H9 (cell line): ENCODE data around the gene LAMB1. TPM values are rescaled to one million over a fixed set of nuclear protein-coding genes. Genes with fewer than 3 reads are reported as not detected.

Source experiments
- DNase-seq: peaks from one replicate; pipeline ENCODE4 v3.0.0-alpha.2; 2017
- H2AFZ ChIP-seq: one replicate; pipeline ENCODE4 v1.6.1; 2013; ENCODE audit warnings: mild to moderate bottlenecking, low read length, control low read depth, moderate library complexity
- H2AK5ac ChIP-seq: 2 replicates; pipeline ENCODE4 v1.6.1; 2013; ENCODE audit warnings: low read length, control low read depth, mixed read lengths; ENCODE audit not compliant: insufficient read length
- H2BK120ac ChIP-seq: one replicate; pipeline ENCODE4 v1.6.1; 2013; ENCODE audit warnings: low read depth, mild to moderate bottlenecking, low read length, control low read depth, inconsistent platforms; ENCODE audit not compliant: poor library complexity, severe bottlenecking
- H2BK12ac ChIP-seq: 2 replicates; pipeline ENCODE4 v1.6.1; 2013; ENCODE audit warnings: low read length, control low read depth, mixed read lengths, low read depth; ENCODE audit not compliant: insufficient read length
- H2BK15ac ChIP-seq: 2 replicates; pipeline ENCODE4 v1.6.1; 2013; ENCODE audit warnings: low read depth, low read length, control low read depth
- H2BK20ac ChIP-seq: one replicate; pipeline ENCODE4 v1.6.1; 2013; ENCODE audit warnings: low read depth, mild to moderate bottlenecking, low read length, control low read depth, inconsistent platforms; ENCODE audit not compliant: poor library complexity, severe bottlenecking
- H2BK5ac ChIP-seq: 2 replicates; pipeline ENCODE4 v1.6.1; 2013; ENCODE audit warnings: low read length, control low read depth, mixed read lengths; ENCODE audit not compliant: insufficient read length
- H3K14ac ChIP-seq: 2 replicates; pipeline ENCODE4 v1.6.1; 2013; ENCODE audit warnings: low read length, control low read depth; ENCODE audit not compliant: insufficient read depth
- H3K18ac ChIP-seq: 2 replicates; pipeline ENCODE4 v1.6.1; 2013; ENCODE audit warnings: low read depth, mild to moderate bottlenecking, mixed read lengths, low read length, control low read depth; ENCODE audit not compliant: insufficient read length
- H3K23ac ChIP-seq: 2 replicates; pipeline ENCODE4 v1.6.1; 2013; ENCODE audit warnings: low read length, control low read depth, mixed read lengths, low read depth; ENCODE audit not compliant: insufficient read length
- H3K23me2 ChIP-seq: 2 replicates; pipeline ENCODE4 v1.6.1; 2013; ENCODE audit warnings: low read depth, mild to moderate bottlenecking, mixed read lengths, low read length, control low read depth; ENCODE audit not compliant: insufficient read length, poor library complexity, severe bottlenecking
- H3K27ac ChIP-seq: 2 replicates; pipeline ENCODE4 v1.5.1; 2013; ENCODE audit warnings: low read length, control low read depth, mixed read lengths, low read depth; ENCODE audit not compliant: insufficient read length
- H3K27me3 ChIP-seq: 2 replicates; pipeline ENCODE4 v1.6.1; 2013; ENCODE audit warnings: low read length, control low read depth, inconsistent platforms; ENCODE audit not compliant: insufficient read depth
- H3K4ac ChIP-seq: 2 replicates; pipeline ENCODE4 v1.6.1; 2013; ENCODE audit warnings: low read depth, mild to moderate bottlenecking, control low read depth, inconsistent platforms, low read length, moderate library complexity
- H3K4me1 ChIP-seq: 2 replicates; pipeline ENCODE4 v1.6.1; 2013; ENCODE audit warnings: low read length, control low read depth, inconsistent platforms; ENCODE audit not compliant: insufficient read depth
- H3K4me2 ChIP-seq: 2 replicates; pipeline ENCODE4 v1.6.1; 2013; ENCODE audit warnings: low read length, control low read depth, mixed read lengths; ENCODE audit not compliant: insufficient read length, insufficient read depth
- H3K56ac ChIP-seq: 2 replicates; pipeline ENCODE4 v1.6.1; 2013; ENCODE audit warnings: low read depth, mild to moderate bottlenecking, mixed read lengths, low read length, control low read depth; ENCODE audit not compliant: insufficient read length
- H3K79me1 ChIP-seq: 2 replicates; pipeline ENCODE4 v1.6.1; 2013; ENCODE audit warnings: low read depth, mild to moderate bottlenecking, moderate library complexity, low read length, control low read depth, inconsistent platforms; ENCODE audit not compliant: insufficient read depth, poor library complexity, severe bottlenecking
- H3K79me2 ChIP-seq: 2 replicates; pipeline ENCODE4 v1.6.1; 2013; ENCODE audit warnings: low read length, control low read depth, inconsistent platforms; ENCODE audit not compliant: insufficient read depth
- H3K9ac ChIP-seq: 2 replicates; pipeline ENCODE4 v1.6.1; 2013; ENCODE audit warnings: low read length, control low read depth, mixed read lengths; ENCODE audit not compliant: insufficient read length; ENCODE audit errors: extremely low read depth
- H3K9me3 ChIP-seq: one replicate; pipeline ENCODE4 v1.6.1; 2013; ENCODE audit warnings: low read depth, low read length, inconsistent platforms; ENCODE audit not compliant: control insufficient read depth
- H3T11ph ChIP-seq: one replicate; pipeline ENCODE4 v1.6.1; 2013; ENCODE audit warnings: mild to moderate bottlenecking, low read length, control low read depth, inconsistent platforms
- H4K20me1 ChIP-seq: one replicate; pipeline ENCODE4 v1.6.1; 2013; ENCODE audit not compliant: control insufficient read depth, insufficient read length, insufficient read depth
- H4K5ac ChIP-seq: 2 replicates; pipeline ENCODE4 v1.6.1; 2013; ENCODE audit warnings: low read depth, mild to moderate bottlenecking, mixed read lengths, low read length, control low read depth; ENCODE audit not compliant: insufficient read length
- H4K8ac ChIP-seq: replicated peaks from 2 replicates; pipeline ENCODE4 v1.6.1; 2013; ENCODE audit warnings: low read length, control low read depth, mixed read lengths, low read depth; ENCODE audit not compliant: insufficient read length
- H4K91ac ChIP-seq: 2 replicates; pipeline ENCODE4 v1.6.1; 2013; ENCODE audit warnings: low read depth, mild to moderate bottlenecking, moderate library complexity, mixed read lengths, low read length, control low read depth; ENCODE audit not compliant: insufficient read length
- H3K27ac Mint-ChIP-seq, 3 experiments: 2 replicates in 2 of 3; 3 replicates in 1 of 3; pipeline ENCODE4 v1.8.0; 2020 to 2021; ENCODE audit warnings: mixed read lengths in 3 of 3, mild to moderate bottlenecking in 1 of 3, moderate library complexity in 1 of 3
- H3K27me3 Mint-ChIP-seq: 2 replicates; pipeline ENCODE4 v1.8.0; 2021; ENCODE audit warnings: low read depth, mild to moderate bottlenecking, moderate library complexity, mixed read lengths
- H3K36me3 Mint-ChIP-seq, 3 experiments: 2 replicates in 2 of 3; 3 replicates in 1 of 3; pipeline ENCODE4 v1.8.0; 2020 to 2021; ENCODE audit warnings: low read depth in 3 of 3, mixed read lengths in 3 of 3; ENCODE audit not compliant: insufficient read depth in 1 of 3
- H3K4me1 Mint-ChIP-seq, 2 experiments: 2 replicates each; pipeline ENCODE4 v1.8.0; 2020; ENCODE audit warnings: mixed read lengths in 2 of 2
- H3K4me3 Mint-ChIP-seq, 2 experiments: 2 replicates in 1 of 2; 3 replicates in 1 of 2; pipeline ENCODE4 v1.8.0; 2020 to 2021; ENCODE audit warnings: mild to moderate bottlenecking in 2 of 2, mixed read lengths in 2 of 2, moderate library complexity in 1 of 2
- H3K9me3 Mint-ChIP-seq, 2 experiments: 2 replicates in 1 of 2; 3 replicates in 1 of 2; pipeline ENCODE4 v1.8.0; 2020; ENCODE audit warnings: mild to moderate bottlenecking in 2 of 2, mixed read lengths in 2 of 2, moderate library complexity in 1 of 2
- CTCF ChIP-seq: fragments of 200-600 bp; sonication (generic); conservative IDR thresholded peaks from 3 replicates; pipeline ENCODE4 v1.8.0; 2021; ENCODE audit warnings: antibody characterized with exemption, mild to moderate bottlenecking
- WGBS: extraction: QIAGEN DNeasy Blood & Tissue Kit; methylation state at CpG from one replicate; pipeline ENCODE4 v1.1.7; 2013; ENCODE audit warnings: missing lambda C conversion rate, low lambda C conversion rate, mixed read lengths; ENCODE audit not compliant: insufficient read length; ENCODE audit errors: extremely low coverage; 5-methylcytosine and 5-hydroxymethylcytosine counted together
- total RNA-seq: library from RNA; stranded (reverse); gene quantifications from 2 replicates; pipeline ENCODE4 v1.2.1, GENCODE V29; 2021

The LAMB1 gene
- total RNA-seq, 1 experiment from 2014 or later, result 75.8 TPM

GRCh38 chr7:107951896-107952295, 51.1 kb downstream of the LAMB1 start:
- Histone ChIP-seq H3K4ac (no peak overlapping the region), H3K4me2 (no peak overlapping the region), H4K8ac (no peak overlapping the region), H3K9ac (no peak overlapping the region), H3K23me2 (no peaks in the 10 kb centered on the region), H3K23ac (no peak overlapping the region), H2BK5ac (no peak overlapping the region), H2BK120ac (no peak overlapping the region), H2BK12ac (no peak overlapping the region), H3T11ph (no peak overlapping the region), H4K20me1 (no peaks in the 10 kb centered on the region), H3K4me1 (peaks cover 18% of the 10 kb centered on the region), H3K14ac (no peak overlapping the region; the same call in 1 of the 2 replicates), H3K27ac (no peak overlapping the region), H4K91ac (no peak overlapping the region), H2BK15ac (no peak overlapping the region), H2AFZ (no peak overlapping the region), H2BK20ac (no peak overlapping the region), H2AK5ac (no peak overlapping the region), H3K9me3 (no peaks in the 10 kb centered on the region), H3K79me2 (no peaks in the 10 kb centered on the region), H4K5ac (no peak overlapping the region), H3K18ac (no peak overlapping the region), H3K27me3 (no peaks in the 10 kb centered on the region; the same call in 1 of the 2 replicates), H3K56ac (no peak overlapping the region), H3K79me1 (no peaks in the 10 kb centered on the region)
- no CpG with 5 or more reads among the region's 9 CpGs for WGBS
- H3K4me1 Mint-ChIP-seq, result peaks cover 32 to 35% of the 10 kb centered on the region in 2 experiments
- no peaks in the 10 kb centered on the region for H3K9me3 Mint-ChIP-seq
- peaks cover 12 to 80% (median 53%) of the 10 kb centered on the region in 3 experiments for H3K36me3 Mint-ChIP-seq
- peak overlapping the region; percentile 61 to 87 (median 83); a peak in 6 of 7 replicates for H3K27ac Mint-ChIP-seq
- DNase-seq, result no peak
- no peak for TF ChIP-seq CTCF
- no peaks in the 10 kb centered on the region for H3K27me3 Mint-ChIP-seq
- no peak overlapping the region for H3K4me3 Mint-ChIP-seq
